Spleen (tissue), 11 donors: Measurements from ENCODE around the gene SHQ1. TPM values are rescaled to one million over a fixed set of nuclear protein-coding genes. Genes with fewer than 3 reads are reported as not detected.

ENCODE experiments used
- DNase-seq: peaks from one replicate; pipeline ENCODE4 v3.0.0-alpha.2; 2020
- H3K27ac ChIP-seq, 8 donors: fragments of 200-600 bp; sonication (generic) in 7 of 8; 1 replicate in 4 of 8; 2 replicates in 4 of 8; pipeline versions ENCODE4 v1.5.0 to v1.8.0; 2016 to 2021; ENCODE audit warnings: inconsistent platforms in 4 of 8, mild to moderate bottlenecking in 4 of 8, moderate library complexity in 1 of 8
- H3K27me3 ChIP-seq, 7 donors: fragments of 200-600 bp; sonication (generic) in 6 of 7; replicated peaks in 1 of 7; 1 replicate in 4 of 7; 2 replicates in 3 of 7; pipeline versions ENCODE4 v1.5.0 to v1.8.0; 2016 to 2021; ENCODE audit warnings: inconsistent platforms in 3 of 7, mild to moderate bottlenecking in 1 of 7
- H3K36me3 ChIP-seq, 6 donors: fragments of 200-600 bp; sonication (generic) in 5 of 6; 1 replicate in 4 of 6; 2 replicates in 2 of 6; pipeline versions ENCODE4 v1.5.0 to v1.8.0; 2016 to 2021; ENCODE audit warnings: inconsistent platforms in 2 of 6
- H3K4me1 ChIP-seq, 6 donors: fragments of 200-600 bp; sonication (generic) in 5 of 6; 1 replicate in 3 of 6; 2 replicates in 3 of 6; pipeline versions ENCODE4 v1.5.0 to v1.8.0; 2016 to 2021; ENCODE audit warnings: inconsistent platforms in 3 of 6
- H3K4me3 ChIP-seq, 8 donors: fragments of 200-600 bp; sonication (generic) in 7 of 8; 1 replicate in 4 of 8; 2 replicates in 4 of 8; pipeline versions ENCODE4 v1.5.0 to v1.8.0; 2016 to 2021; ENCODE audit warnings: inconsistent platforms in 4 of 8, mild to moderate bottlenecking in 4 of 8, moderate library complexity in 2 of 8
- H3K9me3 ChIP-seq, 8 donors: fragments of 200-600 bp; sonication (generic) in 7 of 8; 1 replicate in 4 of 8; 2 replicates in 4 of 8; pipeline versions ENCODE4 v1.5.0 to v1.8.0; 2016 to 2021; ENCODE audit warnings: inconsistent platforms in 4 of 8
- CTCF ChIP-seq, 11 experiments: fragments of 200-600 bp in 7 of 11; fragments of 450-650 bp in 4 of 11; sonication (generic) in 4 of 11; IDR thresholded peaks in 8 of 11; conservative IDR thresholded peaks in 3 of 11; 1 replicate in 7 of 11; 2 replicates in 4 of 11; pipeline versions ENCODE4 v1.4.0 to v1.8.0; 2016 to 2021; ENCODE audit warnings: antibody characterized with exemption in 11 of 11, inconsistent platforms in 4 of 11, mild to moderate bottlenecking in 1 of 11
- POLR2A ChIP-seq, 3 donors: fragments of 450-650 bp; IDR thresholded peaks; one replicate each; pipeline ENCODE4 v1.5.1; 2017; ENCODE audit warnings: antibody characterized with exemption in 3 of 3, mild to moderate bottlenecking in 1 of 3
- POLR2AphosphoS5 ChIP-seq, 3 donors: sonication (generic); formaldehyde crosslinking; IDR thresholded peaks; one replicate each; pipeline ENCODE4 v1.5.1; 2017; ENCODE audit warnings: antibody characterized with exemption in 3 of 3
- WGBS, 5 donors: extraction: QIAGEN DNeasy Blood & Tissue Kit in 3 of 5; methylation state at CpG; one replicate each; pipeline versions ENCODE4 v1.1.5 to v1.1.7; 2013 to 2018; 5-methylcytosine and 5-hydroxymethylcytosine counted together
- intact Hi-C: fragments of 100-400 bp; cut with DNase I; formaldehyde crosslinking; loops from one replicate; pipeline ENCODE4 v1.15.0; 2023; ENCODE audit warnings: low total_unique reads
- polyA plus RNA-seq, 3 donors: library from polyadenylated mRNA; stranded (reverse); fragments of 200-250 nt; gene quantifications; one replicate each; pipeline ENCODE4 v1.2.1, GENCODE V29; 2013
- total RNA-seq, 7 donors: library from RNA; depleted of rRNA in 3 of 7; stranded (reverse); fragments of >200 nt in 3 of 7; fragmentation: NEBNext Ultra II Directional in 4 of 7; extraction: Animal tissue kit (Norgen Biotek cat#: 25700) in 4 of 7; gene quantifications; one replicate each; pipeline versions ENCODE4 v1.1.0 to v1.2.1, GENCODE V29; 2016 to 2021
- donor health status: healthy with polysubstance abuse.
- donor health status: DM: no; HTN: no; CAD: no; lungs with moderate emphysema.
- donor health status: DM: no; HTN: no; CAD: no.
- donor health status: Bipolar disorder and iron deficiency.
- donor health status: healthy.
- donor health status: DM: no; HTN: no; CAD: no.
- donor health status: DM: yes; HTN: yes; CAD: no.

SHQ1 gene
- total and polyA plus RNA-seq, 10 donors: 6.7 to 28.6 (median 16.7) TPM

GRCh38 chr3:72812201-72812600 lies 36.0 kb downstream of the SHQ1 start:
- Histone ChIP-seq H3K27me3 (no peaks in the 10 kb centered on the region), H3K27ac (no peak overlapping the region), H3K36me3 (peaks cover 0 to 61% (median 3%) of the 10 kb centered on the region in 6 donors), H3K4me3 (no peak overlapping the region), H3K4me1 (peaks cover 0 to 15% (median 2%) of the 10 kb centered on the region in 6 donors), H3K9me3 (no peaks in the 10 kb centered on the region)
- WGBS, 5 donors: 88 to 94% (median 90%) methylated on average over 3 of the region's 3 CpGs
- TF ChIP-seq POLR2AphosphoS5 (IDR thresholded peaks at IDR 0.05) (no peak), POLR2A (IDR thresholded peaks at IDR 0.05) (no peak), CTCF (IDR thresholded peaks at IDR 0.05 in 8 of 11, conservative IDR thresholded peaks at IDR 0.05 in 3 of 11) (no peak)
- DNase-seq: no peak
- intact Hi-C loops: no loop called here

GRCh38 chr3:72811571-72811970 lies 36.7 kb downstream of the SHQ1 start:
- TF ChIP-seq POLR2AphosphoS5 (IDR thresholded peaks at IDR 0.05) (no peak), POLR2A (IDR thresholded peaks at IDR 0.05) (no peak), CTCF (IDR thresholded peaks at IDR 0.05 in 8 of 11, conservative IDR thresholded peaks at IDR 0.05 in 3 of 11) (no peak)
- 97 to 100% (median 98%) methylated on average over 1 of the region's 1 CpG for WGBS, 5 donors
- Histone ChIP-seq H3K36me3 (peaks cover 0 to 55% (median 0%) of the 10 kb centered on the region in 6 donors), H3K27ac (no peak overlapping the region), H3K4me3 (no peak overlapping the region), H3K4me1 (peaks cover 0 to 9% (median 2%) of the 10 kb centered on the region in 6 donors), H3K27me3 (no peaks in the 10 kb centered on the region), H3K9me3 (no peaks in the 10 kb centered on the region)
- no peak for DNase-seq
- intact Hi-C loops: no loop called here

- no peak overlapping the region for H3K27ac ChIP-seq
- peaks cover 0 to 7% (median 2%) of the 10 kb centered on the region in 6 donors for H3K4me1 ChIP-seq
- peaks cover 0 to 50% (median 0%) of the 10 kb centered on the region in 6 donors for H3K36me3 ChIP-seq
- no peak for DNase-seq
- H3K27me3 ChIP-seq: no peaks in the 10 kb centered on the region
- H3K4me3 ChIP-seq: no peak overlapping the region
- no peaks in the 10 kb centered on the region for H3K9me3 ChIP-seq
- no peak for TF ChIP-seq POLR2AphosphoS5 (IDR thresholded peaks at IDR 0.05)
- intact Hi-C loops: no loop called here
- WGBS, 5 donors: 92 to 96% (median 95%) methylated on average over 6 of the region's 6 CpGs
These were observed 37.4 kb downstream of the SHQ1 start for GRCh38 chr3:72810659-72811434.

- Histone ChIP-seq H3K27me3 (no peaks in the 10 kb centered on the region), H3K36me3 (peaks cover 0 to 44% (median 0%) of the 10 kb centered on the region in 6 donors), H3K4me3 (no peak overlapping the region), H3K4me1 (peaks cover 0 to 7% (median 2%) of the 10 kb centered on the region in 6 donors), H3K27ac (no peak overlapping the region), H3K9me3 (no peaks in the 10 kb centered on the region)
- no peak for DNase-seq
- TF ChIP-seq POLR2A (IDR thresholded peaks at IDR 0.05) (no peak), POLR2AphosphoS5 (IDR thresholded peaks at IDR 0.05) (no peak), CTCF (IDR thresholded peaks at IDR 0.05 in 8 of 11, conservative IDR thresholded peaks at IDR 0.05 in 3 of 11) (no peak)
- intact Hi-C loops: no loop called here
These were observed 38.2 kb downstream of the SHQ1 start for GRCh38 chr3:72810063-72810462.
